ENCODE data around the gene CEACAM1.
"Not testable (repeated sequence)": the region's sequence is repeated elsewhere in the genome, so short reads cannot be mapped to it uniquely, and the experiment has no call there.

Gene CEACAM1

GRCh38 chr19:42477933-42478332, 50.3 kb downstream of the CEACAM1 start:
- no peak for FAIRE-seq
- no peak for DNase-seq (ENCODE audit: low spot score)

- DNase-seq (ENCODE audit: low spot score) (no peak), FAIRE-seq (no peak)
Measured at GRCh38 chr19:42477117-42477516, 51.2 kb downstream of the CEACAM1 start.

- FAIRE-seq (no peak), DNase-seq (ENCODE audit: low spot score) (no peak)
Measured at GRCh38 chr19:42475366-42475765, 52.9 kb downstream of the CEACAM1 start.

GRCh38 chr19:42474743-42475142, 53.5 kb downstream of the CEACAM1 start:
- DNase-seq (ENCODE audit: low spot score) (no peak), FAIRE-seq (no peak)

- FAIRE-seq (no peak), DNase-seq (ENCODE audit: low spot score) (no peak)
Measured at GRCh38 chr19:42473686-42474085, 54.6 kb downstream of the CEACAM1 start.

- FAIRE-seq (no peak), DNase-seq (ENCODE audit: low spot score) (no peak)
Measured at GRCh38 chr19:42472402-42473147, 55.7 kb downstream of the CEACAM1 start.

GRCh38 chr19:42471554-42472249, 56.6 kb downstream of the CEACAM1 start:
- DNase-seq (ENCODE audit: low spot score) (no peak), FAIRE-seq (no peak)

- no peak for DNase-seq (ENCODE audit: low spot score)
- no peak for FAIRE-seq
Measured at GRCh38 chr19:42469311-42470235, 58.7 kb downstream of the CEACAM1 start.

GRCh38 chr19:42468273-42468796, 59.9 kb downstream of the CEACAM1 start:
- DNase-seq (ENCODE audit: low spot score) (peak; percentile 51), FAIRE-seq (peak; percentile 30)

GRCh38 chr19:42467183-42467760, 61.0 kb downstream of the CEACAM1 start:
- no peak for FAIRE-seq

GRCh38 chr19:42466521-42467182, 61.6 kb downstream of the CEACAM1 start:
- FAIRE-seq (no peak), DNase-seq (ENCODE audit: low spot score) (no peak)

More at GRCh38 chr19:42467183-42467760, 61.0 kb downstream of the CEACAM1 start:
- no peak for DNase-seq (ENCODE audit: low spot score)

GRCh38 chr19:42465827-42466280, 62.4 kb downstream of the CEACAM1 start:
- FAIRE-seq: no peak

GRCh38 chr19:42461700-42462324, 66.5 kb downstream of the CEACAM1 start:
- DNase-seq (ENCODE audit: low spot score): no peak
- no peak for FAIRE-seq

More at GRCh38 chr19:42465827-42466280, 62.4 kb downstream of the CEACAM1 start:
- DNase-seq (ENCODE audit: low spot score): no peak

- FAIRE-seq; DNase-seq (ENCODE audit: low spot score): not testable (repeated sequence)
Measured at GRCh38 chr19:42461231-42461630, 67.0 kb downstream of the CEACAM1 start.

GRCh38 chr19:42459926-42460325, 68.4 kb downstream of the CEACAM1 start:
- DNase-seq (ENCODE audit: low spot score): no peak
- no peak for FAIRE-seq

Data from RCC 7860 (cell line).